Left cardiac atrium (tissue), 4 donors: ENCODE measurements around the gene MESP1. TPM values are rescaled to one million over a fixed set of nuclear protein-coding genes. Genes with fewer than 3 reads are reported as not detected.
"Not testable (repeated sequence)": the region's sequence is repeated elsewhere in the genome, so short reads cannot be mapped to it uniquely, and the experiment has no call there.

Experiments
- ATAC-seq, 2 donors: fragments of 200-7000 bp; cut with Tn5 transposase; one replicate each; pipeline ENCODE4 v1.9.1; 2020; ENCODE audit warnings: mild to moderate bottlenecking in 2 of 2, moderate library complexity in 2 of 2
- DNase-seq: peaks from one replicate; pipeline ENCODE4 v3.0.0-alpha.2; 2020
- intact Hi-C, 2 donors: fragments of 100-400 bp; cut with DNase I; formaldehyde crosslinking; loops; one replicate each; pipeline versions ENCODE4 v1.14.1 to v1.15.1; 2022 to 2023
- long read RNA-seq: library from polyadenylated mRNA; unstranded; transcript quantifications from one replicate; pipeline ENCODE4 v2.0.0, GENCODE V29; 2021
- total RNA-seq, 2 donors: library from RNA; stranded (reverse); fragmentation: NEBNext Ultra II Directional; extraction: Animal tissue kit (Norgen Biotek cat#: 25700); gene quantifications; one replicate each; pipeline ENCODE4 v1.2.1, GENCODE V29; 2021
- donor health status: DM: no; HTN: yes; CAD: no.
- donor health status: DM: no; HTN: yes; CAD: no; lungs with severe emphysema.
- donor health status: DM: yes; HTN: yes; CAD: no.
- donor health status: Dilated cardiomyopathy.

Gene MESP1, protein sequence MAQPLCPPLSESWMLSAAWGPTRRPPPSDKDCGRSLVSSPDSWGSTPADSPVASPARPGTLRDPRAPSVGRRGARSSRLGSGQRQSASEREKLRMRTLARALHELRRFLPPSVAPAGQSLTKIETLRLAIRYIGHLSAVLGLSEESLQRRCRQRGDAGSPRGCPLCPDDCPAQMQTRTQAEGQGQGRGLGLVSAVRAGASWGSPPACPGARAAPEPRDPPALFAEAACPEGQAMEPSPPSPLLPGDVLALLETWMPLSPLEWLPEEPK
- 10 to 100 TPM in 1 of 2 donors, 1 to 10 TPM in 1; 4.7 to 10.5 TPM for total RNA-seq
- long read RNA-seq, partial matches to known transcripts, result 0 of 2 reads
- long read RNA-seq, other reads (novel, unspliced or antisense), result 2 of 2 reads

DNA sequence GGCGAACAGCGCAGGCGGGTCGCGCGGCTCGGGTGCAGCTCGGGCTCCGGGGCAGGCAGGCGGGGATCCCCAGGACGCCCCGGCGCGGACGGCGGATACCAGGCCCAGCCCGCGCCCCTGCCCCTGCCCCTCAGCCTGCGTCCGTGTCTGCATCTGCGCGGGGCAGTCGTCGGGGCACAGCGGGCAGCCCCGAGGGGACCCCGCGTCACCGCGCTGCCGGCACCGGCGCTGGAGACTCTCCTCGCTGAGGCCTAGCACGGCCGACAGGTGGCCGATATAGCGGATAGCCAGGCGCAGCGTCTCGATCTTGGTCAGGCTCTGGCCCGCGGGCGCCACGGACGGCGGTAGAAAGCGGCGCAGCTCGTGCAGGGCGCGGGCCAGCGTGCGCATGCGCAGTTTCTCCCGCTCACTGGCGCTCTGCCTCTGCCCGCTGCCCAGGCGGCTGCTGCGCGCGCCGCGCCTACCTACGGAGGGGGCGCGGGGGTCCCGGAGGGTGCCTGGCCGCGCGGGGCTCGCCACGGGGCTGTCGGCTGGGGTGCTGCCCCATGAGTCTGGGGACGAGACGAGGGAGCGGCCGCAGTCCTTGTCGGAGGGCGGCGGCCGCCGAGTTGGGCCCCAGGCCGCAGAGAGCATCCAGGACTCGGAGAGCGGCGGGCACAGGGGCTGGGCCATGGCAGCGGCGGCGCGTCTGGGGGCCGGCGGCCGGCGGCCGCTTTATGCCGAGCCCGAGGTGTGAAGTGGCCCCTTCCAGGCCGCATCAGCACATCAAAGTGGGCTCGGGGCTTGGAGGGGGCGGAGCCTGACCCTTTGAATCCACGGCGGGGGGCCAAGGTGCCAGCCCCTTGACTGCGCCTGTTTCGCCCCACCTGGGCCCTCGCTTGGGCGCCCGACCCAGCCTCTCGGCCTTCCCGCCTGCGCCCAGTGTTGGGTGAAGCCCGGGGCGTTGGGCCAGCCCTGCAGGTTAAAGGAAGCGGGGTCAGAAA lies at the start of gene MESP1:
TSS of gene MESP1 (minus strand) at position 690 of the 983 bp plus-strand sequence. CDS start at position 672, 18 bp downstream.
- DNase-seq (peak; percentile 94), ATAC-seq (peak; percentile 95 to 96)
- intact Hi-C loops, result loop anchor here in 1 of 2 donors (5.0 kb wide), 1 partner anchor 104 kb away; no protein-coding TSS in a partner anchor

DNA sequence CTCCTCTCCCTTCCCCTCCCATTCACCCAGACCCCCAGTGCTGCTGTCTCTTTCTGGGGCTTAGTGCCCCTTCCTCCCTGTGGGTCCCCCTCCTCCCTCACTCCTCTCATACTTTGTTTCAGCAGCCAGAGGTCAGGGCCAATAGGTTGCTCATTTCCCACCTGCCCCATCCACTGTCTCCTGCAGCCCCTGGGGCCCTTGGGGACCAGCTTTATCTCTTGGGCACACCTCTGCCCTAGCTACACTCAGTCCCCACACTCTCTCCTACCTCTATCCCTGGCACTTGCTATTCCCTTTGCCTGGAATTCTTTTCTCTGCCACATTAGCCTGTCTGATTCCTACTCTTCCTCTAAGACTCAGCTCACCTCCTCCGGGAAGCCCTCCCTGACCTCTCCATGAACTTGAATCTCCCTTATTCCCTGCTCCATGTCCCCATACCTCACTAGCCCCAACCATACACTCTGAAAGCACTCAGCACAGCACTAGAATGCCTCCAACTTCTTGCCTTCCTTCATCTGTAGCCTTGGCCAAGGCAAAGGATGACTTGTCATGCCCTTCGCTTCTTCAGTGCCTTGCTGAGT lies 49.0 kb upstream of the MESP1 start:
- DNase-seq (no peak), ATAC-seq (no peak)
- intact Hi-C loops, result no loop called here

DNA sequence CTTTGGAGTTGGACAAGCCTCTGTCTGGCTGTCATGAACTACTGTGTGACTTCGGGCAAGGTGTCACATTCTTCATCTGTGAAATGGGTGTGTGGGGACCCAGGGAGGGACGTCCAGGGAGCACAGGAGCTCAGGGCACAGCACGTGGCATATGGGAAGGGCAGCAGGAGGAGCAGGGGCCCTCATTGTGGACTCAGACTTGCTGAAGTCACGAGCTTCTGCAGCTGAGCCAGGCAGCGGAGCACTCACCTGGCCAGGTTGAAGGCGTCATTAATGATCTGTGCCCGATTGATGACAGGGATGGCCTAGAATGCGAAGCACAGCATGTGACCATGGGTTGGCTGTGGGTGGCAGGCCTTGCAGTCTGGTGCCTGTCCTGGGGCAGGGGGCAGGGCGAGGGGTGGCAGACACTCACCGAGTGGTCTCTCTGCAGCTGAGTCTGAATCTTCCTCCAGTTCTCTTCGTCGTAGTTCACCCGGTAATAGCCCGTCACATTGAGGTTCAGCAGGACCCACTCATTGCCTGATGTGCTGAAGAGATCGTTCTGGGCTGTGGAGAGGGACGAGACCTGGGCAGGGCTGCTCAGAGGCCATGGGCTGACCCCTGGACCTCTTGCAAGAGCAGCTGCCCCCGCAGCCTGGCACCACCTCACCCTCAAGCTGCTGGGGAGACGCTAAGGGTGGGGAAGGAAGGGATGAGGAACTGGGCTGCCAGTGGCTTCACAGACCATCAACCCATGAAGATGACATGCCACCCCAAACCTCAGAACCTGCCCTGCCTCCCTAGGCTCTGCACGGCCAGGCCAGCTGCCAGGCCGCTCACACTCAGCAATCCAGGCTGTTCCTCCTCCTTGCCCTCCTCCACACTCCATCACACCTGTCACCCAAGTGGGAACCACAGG lies 48.2 kb upstream of the MESP1 start:
- DNase-seq (no peak), ATAC-seq (no peak)
- intact Hi-C loops, result no loop called here

DNA sequence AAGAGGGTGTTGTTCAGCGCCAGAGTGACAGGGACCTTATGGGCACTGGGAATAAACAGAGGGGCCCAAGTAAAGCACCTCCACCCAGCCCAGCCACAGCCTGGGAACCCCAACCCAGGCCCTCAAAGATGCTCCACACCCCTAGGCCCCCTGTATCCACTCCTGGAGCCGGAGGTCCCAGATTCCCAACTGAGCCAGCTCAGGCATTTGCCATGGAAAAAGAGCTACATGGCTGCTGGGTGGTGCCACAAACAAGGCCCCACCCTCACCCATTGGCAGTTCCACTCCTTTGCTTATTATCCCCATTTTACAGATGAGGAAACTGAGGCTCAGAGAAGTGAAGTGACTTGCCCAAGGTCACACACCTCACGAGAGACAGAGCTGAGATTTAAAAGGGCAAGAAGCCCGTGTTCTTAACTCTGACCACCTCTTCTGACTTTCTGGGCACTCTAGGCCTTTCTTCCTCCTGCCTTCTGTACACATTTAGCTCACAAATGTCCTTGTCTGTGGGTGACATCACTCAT lies 46.7 kb upstream of the MESP1 start:
- ATAC-seq (no peak), DNase-seq (no peak)
- intact Hi-C loops, result no loop called here

DNA sequence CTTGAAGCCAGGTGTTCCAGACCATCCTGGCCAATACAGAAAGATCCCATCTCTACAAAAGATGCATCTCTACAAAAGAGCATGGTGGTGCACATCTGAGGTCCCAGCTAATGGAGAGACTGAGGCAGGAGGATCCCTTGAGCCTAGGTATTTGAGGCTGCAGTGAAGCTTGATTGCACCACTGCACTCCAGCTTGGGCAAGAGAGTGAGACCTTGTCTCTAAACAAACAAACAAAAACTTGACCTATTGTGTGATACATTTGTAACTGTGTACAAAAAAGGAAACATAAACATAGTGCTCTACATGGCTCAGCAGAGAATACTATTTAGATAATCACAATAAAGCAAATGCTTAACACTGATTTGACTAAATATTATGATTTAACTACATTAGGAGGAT lies 44.9 kb upstream of the MESP1 start:
- intact Hi-C loops, result no loop called here
- no peak for DNase-seq
- no peak for ATAC-seq

DNA sequence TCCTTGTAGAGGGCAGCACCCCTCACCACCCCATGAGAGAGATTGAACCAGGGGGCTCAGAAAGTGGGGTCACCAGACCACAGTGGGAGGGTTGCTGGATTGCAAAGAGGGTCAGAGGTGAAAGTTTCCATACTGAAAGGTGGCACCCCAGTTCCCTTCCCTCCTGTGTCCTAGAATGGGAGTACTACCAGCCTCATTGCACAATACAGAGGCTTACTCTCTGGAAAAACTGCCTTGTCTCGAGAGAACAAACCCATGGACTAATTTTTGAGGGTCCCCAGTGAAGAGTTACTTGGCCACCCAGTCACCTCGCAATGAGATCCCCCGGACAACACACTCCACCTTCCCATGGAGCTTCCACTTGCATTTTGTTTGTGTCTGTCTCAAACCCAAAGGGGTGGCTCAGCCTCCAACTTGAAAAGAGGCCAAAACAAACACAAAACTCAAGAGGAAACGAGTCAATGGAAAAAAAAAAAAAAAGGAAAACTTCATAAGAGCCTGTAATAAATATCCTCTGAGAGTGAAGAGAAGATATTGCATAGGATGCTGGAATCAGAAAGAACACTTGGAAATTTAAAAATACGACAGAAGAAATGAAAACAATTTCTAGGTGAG lies 43.7 kb upstream of the MESP1 start:
- intact Hi-C loops, result no loop called here
- ATAC-seq (peak; percentile 38 to 50), DNase-seq (no peak)

DNA sequence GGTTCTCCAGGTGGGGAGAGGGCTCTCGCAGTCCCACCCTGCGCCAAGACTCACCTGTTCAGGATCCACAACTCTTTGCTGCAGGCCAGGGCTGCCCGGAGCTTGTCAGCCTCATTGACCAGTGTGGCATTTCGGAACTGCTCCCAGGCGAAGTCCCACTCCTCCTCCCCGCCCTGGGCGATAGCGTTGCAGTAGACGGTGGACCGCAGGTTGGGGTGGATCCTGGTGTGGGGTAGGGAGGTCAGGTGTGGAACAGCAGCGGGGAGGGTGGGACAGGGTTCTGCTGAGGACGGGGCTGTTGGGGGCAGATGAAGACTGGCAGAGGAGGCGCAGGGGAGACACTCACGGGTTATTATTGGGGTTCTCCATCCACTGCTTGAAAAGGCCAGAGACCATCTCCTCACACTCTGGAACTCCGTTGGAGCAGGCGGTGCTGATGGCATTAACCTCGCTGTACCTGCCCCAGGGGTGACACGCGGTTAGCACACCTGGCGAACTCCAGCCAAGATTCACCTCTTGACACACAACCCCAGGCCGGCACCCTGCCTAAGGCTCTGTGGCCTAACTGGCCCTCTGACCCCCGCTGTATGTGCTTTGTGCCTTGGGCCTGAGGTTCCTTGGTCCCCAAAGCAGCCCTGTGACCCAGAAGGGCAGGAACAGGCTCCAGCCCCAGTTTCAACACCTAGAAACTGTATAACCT lies 41.2 kb upstream of the MESP1 start:
- ATAC-seq (no peak), DNase-seq (no peak)
- intact Hi-C loops, result loop anchor here in 1 of 2 donors (2.0 kb wide), 1 partner anchor 23 kb away; the partner anchor contains the start of gene ANPEP

DNA sequence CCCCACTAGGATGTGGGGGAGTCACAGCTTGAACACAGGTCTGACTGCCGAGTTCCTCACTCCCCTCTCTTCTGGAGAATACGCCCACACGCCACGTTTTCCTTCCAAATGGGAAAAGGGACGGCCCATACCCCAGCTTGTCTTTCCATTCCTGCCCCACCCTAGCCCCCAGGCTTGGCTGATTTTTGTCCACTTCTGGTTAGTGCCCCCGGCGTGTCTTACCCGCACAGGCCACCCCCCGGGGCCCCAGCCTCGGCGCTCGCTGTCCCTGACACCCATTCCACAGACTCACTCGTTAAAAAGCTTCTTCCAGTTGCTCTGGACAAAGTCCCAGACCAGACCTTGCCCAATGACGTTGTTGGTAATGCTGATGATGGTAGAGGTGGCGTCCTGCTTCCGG lies 39.6 kb upstream of the MESP1 start:
- intact Hi-C loops, result no loop called here

DNA sequence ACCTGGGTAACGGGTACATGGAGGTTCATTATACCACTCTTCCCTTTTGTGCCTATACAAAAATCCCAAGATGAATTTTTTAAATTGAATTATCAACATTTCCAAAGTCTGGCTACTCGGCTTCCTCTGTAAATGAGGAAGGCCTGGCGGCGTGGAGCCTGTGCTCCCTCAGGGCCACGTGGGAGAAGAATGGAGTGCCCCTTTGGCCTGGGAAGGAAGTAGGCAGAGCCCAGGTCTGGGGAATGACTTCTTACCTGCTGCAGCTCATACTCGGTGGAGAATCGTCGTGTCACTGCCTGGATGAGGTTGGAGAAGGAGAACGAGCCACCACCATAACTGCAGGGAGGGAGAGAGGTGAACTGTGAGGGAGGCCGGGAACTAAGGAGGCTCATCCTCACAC lies 39.2 kb upstream of the MESP1 start:
- ATAC-seq, result no peak
- intact Hi-C loops, result no loop called here
- no peak for DNase-seq

More for the DNA sequence above, 39.6 kb upstream of the MESP1 start:
- no peak for ATAC-seq
- no peak for DNase-seq

DNA sequence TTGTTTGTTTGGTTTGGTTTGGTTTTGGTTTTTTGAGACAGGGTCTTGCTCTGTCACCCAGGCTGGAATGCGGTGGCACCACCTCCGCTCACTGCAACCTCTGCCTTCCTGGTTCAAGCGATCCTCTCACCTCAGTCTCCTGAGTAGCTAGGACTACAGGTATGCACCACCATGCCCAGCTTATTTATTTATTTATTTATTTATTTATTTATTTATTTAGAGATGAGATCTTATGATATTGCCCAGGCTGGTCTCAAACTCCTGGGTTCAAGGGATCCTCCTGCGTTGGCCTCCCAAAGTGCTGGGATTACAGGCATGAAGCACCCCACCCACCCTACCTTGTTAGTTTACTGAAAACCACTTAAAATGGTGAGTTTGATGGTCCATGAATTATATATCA lies 37.5 kb upstream of the MESP1 start:
- ATAC-seq, DNase-seq, intact Hi-C loops: not testable (repeated sequence)

DNA sequence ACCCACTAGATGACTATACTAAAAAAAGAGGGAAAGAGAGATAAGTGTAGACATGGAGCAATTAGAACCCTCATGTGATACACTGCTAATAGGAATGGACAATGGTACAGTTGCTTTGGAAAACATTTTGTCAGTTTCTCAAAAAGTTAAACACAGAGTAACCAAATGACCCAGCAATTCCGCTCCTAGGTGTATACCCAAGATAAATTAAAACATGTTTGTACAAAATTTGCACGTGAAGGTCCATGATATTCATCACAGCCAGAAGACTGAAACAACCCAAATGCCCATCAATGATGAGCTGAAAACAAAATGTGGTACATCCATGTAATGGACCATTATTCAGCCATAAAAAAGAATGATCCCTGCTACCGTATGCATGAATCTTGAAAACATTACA lies 36.9 kb upstream of the MESP1 start:
- intact Hi-C loops, result no loop called here
- ATAC-seq, result no peak

DNA sequence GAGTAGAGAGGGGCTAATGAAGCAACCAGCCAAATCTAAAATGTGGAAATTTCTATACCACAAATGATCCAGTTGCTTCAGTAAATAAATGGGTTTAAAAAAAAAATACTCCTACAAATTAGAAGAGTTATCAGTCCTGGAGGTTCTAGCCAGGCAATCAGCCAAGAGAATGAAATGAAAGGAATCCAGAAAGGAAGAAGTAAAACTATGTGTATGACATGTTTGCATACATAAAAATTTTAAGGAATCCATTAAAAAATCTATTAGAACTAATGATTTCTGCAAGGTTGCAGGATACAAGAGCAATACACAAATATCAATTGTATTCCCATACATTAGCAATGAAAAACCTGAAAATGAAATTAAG lies 34.7 kb upstream of the MESP1 start:
- intact Hi-C loops, result no loop called here
- ATAC-seq, result no peak
- no peak for DNase-seq

More for the DNA sequence above, 36.9 kb upstream of the MESP1 start:
- no peak for DNase-seq

DNA sequence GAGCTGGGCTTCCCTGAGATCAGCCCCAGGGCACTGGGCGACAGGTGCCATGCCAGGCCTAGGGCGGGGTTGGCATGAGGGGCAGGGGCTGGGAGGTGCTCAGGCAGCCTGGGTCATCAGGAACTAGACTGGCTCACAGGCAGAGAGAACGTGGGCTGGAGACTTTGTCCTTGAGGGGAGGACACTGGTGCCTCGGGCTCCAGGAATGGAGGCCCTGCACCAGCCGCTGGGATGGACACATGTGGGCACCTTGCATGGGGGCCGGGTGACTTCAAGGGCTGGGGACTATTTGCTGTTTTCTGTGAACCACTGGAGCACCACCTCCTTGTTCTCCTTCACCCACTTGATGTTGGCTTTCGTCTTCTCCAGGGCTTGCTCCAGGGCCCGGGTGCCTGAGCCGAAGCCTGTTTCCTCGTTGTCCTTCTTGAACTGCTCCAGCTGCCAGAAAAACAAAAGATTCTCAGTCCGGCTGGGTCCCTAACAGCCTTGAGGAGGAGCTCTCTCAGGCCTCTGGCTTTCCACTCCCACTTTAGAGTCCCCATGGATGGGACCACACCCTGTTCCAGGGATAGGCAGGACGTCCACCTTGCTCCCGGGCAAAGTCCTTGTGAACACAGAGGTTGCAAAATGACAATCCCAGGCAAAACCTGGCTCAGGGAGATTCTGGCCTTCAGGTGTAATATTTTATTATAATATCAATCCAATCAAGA lies 34.2 kb upstream of the MESP1 start:
- intact Hi-C loops, result no loop called here
- no peak for DNase-seq
- no peak for ATAC-seq

DNA sequence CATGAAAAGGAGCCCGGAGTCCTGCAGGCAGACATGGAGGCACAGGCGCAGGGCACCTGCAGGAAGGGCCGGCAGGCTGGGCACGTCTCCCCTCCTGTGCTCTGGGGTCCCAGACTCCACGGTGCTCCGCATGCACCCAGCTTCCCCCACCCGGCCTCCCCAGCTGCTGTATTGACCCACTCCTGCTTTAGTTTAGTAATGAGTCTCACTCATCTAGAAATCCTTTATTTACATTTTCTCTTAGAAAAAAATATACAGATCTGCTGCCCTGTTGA lies 33.6 kb upstream of the MESP1 start:
- intact Hi-C loops, result no loop called here
- no peak for ATAC-seq
- DNase-seq, result no peak

DNA sequence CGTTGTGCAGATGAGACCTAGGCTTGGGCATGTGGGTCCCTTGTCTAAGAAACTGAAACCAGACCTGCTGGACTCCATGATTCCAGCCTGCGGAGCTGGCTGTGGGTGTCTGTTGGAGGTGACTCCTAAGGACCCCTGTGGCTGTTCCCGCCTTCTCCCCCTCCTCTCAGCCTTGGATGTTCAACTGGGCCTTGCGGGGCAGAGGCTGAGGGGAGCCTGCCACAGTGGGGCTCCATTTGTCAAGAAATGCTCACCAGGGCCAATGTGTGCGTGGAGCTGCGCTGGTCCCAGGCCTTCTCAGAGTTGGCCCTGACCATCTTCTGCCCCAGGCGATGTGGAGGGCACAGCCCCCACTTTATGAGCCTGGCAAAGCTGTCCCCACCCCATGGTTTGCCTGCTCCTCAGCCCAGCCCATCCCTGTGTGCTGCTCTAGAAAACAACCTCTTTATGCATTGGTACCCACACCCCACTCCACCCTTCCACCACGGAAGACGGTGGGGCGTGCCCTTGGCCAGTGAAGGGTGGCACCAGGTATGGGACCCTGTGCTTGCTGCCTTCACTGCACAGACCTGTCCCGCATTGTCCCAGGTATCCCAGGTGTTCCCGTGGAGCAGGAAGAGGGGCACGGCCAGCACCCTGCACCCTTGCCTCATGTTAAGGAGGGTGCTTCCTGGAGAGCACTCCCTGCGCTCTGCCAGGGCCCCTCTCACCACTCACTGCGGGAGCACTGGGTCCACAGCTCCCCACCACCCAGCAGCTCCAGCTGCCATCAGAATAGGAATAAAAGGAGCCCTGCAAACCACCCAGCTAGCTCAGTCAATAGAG lies 33.0 kb upstream of the MESP1 start:
- DNase-seq (no peak), ATAC-seq (no peak)
- intact Hi-C loops, result no loop called here
